GM19452 (cell line): ENCODE data around the gene B3GNT4.
"Not testable (repeated sequence)": the region's sequence is repeated elsewhere in the genome, so short reads cannot be mapped to it uniquely, and the experiment has no call there.

ENCODE experiments used
- ATAC-seq: cut with Tn5 transposase; IDR thresholded peaks from one replicate; pipeline ENCODE4 v1.9.1; 2021; ENCODE audit not compliant: unreplicated experiment

B3GNT4 gene

GRCh38 chr12:122187466-122187865 is 16.0 kb upstream of the B3GNT4 start:
- no peak for ATAC-seq

- ATAC-seq = no peak
These were observed 13.7 kb upstream of the B3GNT4 start for GRCh38 chr12:122189626-122190475.

GRCh38 chr12:122190842-122191668 is 12.5 kb upstream of the B3GNT4 start:
- ATAC-seq = no peak

- no peak for ATAC-seq
These were observed 11.1 kb upstream of the B3GNT4 start for GRCh38 chr12:122192441-122192840.

- ATAC-seq = no peak
These were observed 8.7 kb upstream of the B3GNT4 start for GRCh38 chr12:122194804-122195203.

DNA sequence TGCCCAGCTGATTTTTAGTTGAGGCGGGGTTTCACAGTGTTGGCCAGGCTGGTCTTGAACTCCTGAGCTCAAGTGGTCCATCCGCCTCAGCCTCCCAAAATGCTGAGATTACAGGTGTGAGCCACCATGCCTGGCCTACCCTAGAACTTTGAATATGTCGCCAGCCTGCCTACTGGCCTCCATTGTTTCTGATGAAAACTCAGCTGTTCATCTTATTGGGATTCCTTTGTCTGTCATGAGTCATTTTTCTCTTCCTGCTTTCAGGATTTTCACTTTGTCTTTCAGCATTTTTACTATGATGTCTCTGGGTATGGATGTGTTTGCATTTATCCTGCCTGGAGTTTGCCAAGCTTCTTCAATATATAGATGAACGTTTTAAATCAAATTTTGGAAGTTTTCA is 8.1 kb upstream of the B3GNT4 start:
- no peak for ATAC-seq

DNA sequence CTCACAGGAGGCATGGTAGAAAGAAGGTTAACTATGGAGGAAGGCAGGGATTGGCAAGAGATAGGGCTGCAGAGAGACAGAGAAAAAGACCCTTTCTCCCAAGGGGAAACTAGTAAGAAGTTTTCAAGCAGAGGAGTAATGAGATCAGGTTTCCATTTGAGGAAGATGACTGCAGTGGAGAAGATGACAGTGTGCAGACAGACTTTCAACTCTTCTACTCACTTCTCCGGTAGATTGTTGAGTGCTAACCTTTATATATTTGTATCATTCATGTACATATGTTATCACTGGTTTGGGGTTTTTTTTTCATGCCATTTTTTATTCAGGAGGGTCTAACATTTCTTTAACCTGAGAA is 5.9 kb upstream of the B3GNT4 start:
- no peak for ATAC-seq

DNA sequence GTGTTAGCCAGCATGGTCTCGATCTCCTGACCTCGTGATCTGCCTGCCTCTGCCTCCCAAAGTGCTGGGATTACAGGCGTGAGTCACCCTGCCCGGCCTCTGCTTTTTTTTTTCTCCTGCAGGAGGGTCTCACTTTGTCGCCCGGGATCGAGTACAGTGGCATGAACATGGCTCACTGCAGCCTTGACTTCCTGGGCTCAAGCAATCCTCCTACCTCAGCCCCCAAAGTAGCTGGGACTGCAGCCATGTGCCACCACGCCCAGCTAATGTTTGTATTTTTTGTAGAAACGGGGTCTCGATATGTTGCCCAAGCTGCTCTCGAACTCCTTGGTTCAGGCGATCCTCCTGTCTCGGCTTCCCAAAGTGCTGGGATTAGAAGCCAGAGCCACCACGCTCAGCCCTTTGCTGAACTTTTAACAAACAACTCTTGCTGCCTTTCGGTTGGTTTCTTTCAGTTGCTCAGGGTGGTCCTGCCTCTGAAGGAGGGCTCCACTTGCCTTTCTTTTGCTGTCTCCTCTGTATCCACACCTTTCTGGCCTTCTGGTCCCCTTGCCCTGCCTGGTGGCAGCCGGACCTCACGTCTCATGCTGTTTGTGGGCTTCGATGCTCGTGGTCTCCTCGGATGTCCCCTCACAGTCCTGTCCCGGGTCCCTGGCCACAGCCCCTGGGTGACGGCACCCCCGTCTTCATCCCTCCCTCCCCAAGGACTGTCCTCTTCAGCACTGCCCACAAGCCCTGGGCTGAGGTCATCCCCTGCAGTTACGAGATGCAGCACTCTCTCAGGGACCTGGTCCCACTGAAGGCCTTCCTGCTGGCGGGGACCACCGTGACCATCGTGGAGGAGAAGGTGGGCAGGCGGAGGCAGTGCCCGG is 3.8 kb upstream of the B3GNT4 start:
- ATAC-seq = no peak

- no peak for ATAC-seq
These were observed 2.9 kb upstream of the B3GNT4 start for GRCh38 chr12:122200541-122201175.

- no peak for ATAC-seq
These were observed 2.1 kb upstream of the B3GNT4 start for GRCh38 chr12:122201381-122201780.

DNA sequence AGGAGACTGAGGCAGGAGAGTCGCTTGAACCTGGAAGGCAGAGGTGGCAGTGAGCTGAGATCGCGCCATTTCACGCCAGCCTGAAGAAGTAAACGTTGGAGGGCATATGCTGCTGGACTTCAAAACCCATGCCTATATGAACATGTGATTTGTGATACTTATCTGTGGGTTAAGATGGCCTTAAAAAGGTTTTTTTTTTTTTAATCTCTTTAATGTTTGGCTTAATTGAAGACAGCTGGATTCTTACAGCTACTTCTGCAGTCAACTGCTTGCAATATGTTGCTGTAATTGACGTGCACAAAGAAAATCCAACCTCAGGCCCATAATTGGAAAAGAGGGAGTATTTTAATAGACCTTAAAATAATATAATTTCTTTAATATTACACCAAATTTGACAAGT is 1.5 kb upstream of the B3GNT4 start:
- no peak for ATAC-seq

DNA sequence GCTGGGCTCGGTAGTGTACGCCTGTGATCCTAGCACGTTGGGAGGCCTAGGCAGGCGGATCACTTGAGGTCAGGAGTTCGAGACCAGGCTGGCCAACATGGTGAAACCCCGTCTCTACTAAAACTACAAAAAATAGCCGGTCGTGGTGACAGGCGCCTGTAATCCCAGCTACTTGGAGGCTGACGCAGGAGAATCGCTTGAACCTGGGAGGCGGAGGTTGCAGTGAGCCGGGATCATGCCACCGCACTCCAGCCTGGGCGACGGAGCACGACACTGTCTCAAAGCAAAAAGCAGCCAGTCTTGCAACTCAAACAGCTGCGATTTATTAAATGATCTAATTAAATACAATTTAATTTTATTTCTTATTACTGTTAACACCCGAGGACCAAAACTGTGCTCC is 698 bp upstream of the B3GNT4 start:
- ATAC-seq = not testable (repeated sequence)

DNA sequence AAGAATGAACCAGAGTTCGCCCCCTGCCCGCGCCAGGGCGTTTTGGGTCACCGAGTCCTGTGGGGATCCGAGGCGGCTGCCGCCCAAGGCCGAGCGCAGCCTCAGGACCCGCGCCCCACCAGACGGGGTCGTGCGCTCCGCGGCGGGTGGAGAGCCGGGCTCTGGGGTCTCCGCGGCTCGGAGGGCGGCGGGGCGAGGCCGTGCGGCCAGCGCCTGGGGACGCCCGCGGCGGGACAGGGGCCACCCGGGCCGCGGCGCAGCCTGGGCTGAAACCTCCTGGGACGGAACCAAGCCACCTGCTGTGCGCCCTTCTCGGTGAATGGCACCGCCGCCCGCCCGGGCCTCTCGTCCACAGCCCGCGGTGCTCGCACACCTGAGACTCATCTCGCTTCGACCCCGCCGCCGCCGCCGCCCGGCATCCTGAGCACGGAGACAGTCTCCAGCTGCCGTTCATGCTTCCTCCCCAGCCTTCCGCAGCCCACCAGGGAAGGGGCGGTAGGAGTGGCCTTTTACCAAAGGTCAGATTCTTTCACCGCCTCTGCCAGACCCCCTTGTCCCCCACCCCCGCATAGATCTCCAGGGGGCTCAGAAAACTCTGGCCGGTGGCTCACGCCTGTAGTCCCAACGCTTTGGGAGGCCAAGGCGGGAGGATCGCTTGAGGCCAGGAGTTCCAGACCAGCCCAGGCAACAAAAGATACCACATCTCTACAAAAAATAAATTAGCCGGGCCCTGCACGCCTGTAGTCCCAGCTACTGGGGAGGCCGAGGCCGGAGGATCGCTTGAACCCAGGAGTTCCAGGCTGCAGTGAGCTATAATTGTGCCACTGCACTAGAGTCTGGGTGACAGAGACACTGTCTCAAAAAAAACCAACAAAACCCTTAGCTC is 901 bp downstream of the B3GNT4 start:
- ATAC-seq = no peak

DNA sequence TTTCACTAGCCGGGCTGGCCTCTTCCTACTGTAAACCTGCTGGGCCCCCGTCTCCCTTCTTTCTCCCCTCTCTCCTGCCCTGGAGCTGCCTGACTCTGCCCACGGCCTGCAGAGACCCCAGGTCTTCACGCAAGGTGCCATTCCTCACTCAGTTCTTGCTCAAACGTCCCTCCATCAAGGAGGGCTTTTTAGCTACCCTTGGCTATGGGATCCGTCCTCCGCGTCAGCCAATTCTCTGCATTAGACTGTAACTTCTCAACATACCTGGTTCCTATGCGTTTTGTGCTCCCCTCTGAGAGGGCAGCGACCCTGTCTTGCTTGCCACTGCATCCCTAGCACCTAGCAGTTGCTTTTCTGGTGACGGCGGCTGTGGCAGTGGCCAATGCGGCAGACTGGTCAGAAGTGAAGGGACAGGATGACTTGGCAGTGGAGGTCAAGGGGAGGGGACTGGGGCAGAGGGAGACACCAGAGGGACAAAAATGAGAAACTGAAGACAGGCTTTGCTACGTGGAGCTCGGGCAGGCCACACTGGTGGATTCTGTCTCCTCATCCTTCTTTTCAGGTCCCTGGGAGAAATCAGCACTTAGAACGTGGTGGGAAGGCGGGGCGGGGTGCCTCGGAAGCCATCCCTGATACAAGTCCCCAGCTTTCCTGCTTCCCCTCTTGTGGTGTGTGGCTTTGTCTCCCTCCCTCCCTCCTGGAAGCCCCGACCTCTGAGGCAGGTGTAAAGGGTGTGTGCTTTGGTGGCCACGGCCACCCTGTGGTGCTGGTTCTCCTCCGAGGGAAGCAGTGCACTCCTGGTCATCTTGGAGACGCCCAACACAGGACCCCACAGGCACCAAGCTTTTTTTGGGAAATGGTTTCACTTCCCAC is 1.8 kb downstream of the B3GNT4 start:
- ATAC-seq = no peak

- ATAC-seq = no peak
These were observed 2.8 kb downstream of the B3GNT4 start for GRCh38 chr12:122206111-122206881.

GRCh38 chr12:122206976-122207375 is 3.5 kb downstream of the B3GNT4 start:
- ATAC-seq = no peak

DNA sequence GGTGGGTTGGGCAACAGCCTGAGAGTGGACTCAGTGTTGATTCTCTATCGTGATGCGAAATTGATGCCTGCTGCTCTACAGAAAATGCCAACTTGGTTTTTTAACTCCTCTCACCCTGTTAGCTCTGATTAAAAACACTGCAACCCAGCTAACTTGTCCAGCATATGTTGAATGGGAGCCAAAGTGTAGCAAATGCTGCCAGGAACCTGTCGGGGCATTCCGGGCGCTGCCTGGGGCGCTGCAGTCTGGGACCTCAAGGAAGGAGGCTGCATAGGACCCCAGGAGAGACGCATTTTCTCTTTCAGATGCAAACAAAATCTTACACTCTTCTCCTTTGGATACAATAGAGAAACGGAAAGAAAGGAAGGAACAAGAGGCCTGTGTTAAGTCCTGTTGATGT is 3.9 kb downstream of the B3GNT4 start:
- no peak for ATAC-seq
